Loucy (cell line): ENCODE measurements around the gene CIDEB.

ENCODE experiments used
- EZH2phosphoT487 ChIP-seq: fragments of 200-600 bp; IDR thresholded peaks from 2 replicates; pipeline ENCODE4 v1.6.1; 2018; ENCODE audit warnings: antibody characterized with exemption, mild to moderate bottlenecking, moderate library complexity, borderline replicate concordance
- TF ChIP-seq, protein P1 (sequence below): fragments of 200-600 bp; sonication (generic); conservative IDR thresholded peaks from 2 replicates; pipeline ENCODE4 v1.5.1; 2014; ENCODE audit warnings: mild to moderate bottlenecking, antibody characterized with exemption, low read length

DNA sequence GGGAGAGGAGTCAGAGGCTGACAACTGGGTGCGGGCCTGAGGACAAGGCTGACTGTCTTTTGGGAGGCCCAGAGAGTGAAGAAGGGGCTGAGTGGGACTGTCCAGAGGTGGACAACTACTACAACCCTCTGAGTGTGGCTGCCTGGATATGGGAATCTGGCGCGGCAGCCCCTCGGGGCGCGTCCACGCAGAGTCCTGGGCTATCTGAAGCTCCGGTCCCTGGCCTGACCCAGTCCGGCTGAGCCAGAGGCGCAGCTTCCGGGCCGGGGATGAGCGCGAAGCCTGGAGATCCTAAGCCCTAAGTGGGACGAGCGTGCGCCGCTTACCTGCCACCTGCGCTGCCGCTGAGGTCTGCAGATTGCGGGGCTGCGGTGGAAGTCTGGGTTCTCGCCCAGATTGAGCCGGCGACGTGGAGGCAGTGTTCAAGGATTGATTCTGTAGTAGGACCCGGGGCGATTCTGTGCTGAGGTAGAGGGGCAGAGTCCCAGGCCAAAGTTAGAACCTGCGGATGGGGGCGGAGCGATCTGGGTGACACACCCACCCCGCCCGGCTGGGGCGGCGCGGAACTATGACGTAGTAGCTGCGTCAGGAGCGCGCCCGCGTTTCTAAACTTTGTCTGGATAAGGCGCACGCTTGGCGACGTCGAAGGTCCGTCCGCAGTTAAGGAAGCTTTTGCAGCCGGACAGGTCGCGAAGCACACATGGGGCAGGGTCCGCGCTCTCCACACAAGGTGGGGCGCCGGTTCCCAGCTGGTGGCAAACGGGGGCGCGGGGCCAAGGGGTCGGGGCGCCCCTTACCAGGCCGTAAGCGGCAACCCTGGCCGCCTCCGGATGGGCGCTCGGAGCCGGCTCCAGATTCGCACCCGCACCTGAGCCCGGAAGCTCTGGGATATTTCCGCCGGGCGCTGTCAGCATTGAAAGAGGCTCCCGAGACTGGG, 8.3 kb downstream of the CIDEB start, which contains the start of the genes DHRS1 and NOP9:
- TF ChIP-seq, protein P1, sequence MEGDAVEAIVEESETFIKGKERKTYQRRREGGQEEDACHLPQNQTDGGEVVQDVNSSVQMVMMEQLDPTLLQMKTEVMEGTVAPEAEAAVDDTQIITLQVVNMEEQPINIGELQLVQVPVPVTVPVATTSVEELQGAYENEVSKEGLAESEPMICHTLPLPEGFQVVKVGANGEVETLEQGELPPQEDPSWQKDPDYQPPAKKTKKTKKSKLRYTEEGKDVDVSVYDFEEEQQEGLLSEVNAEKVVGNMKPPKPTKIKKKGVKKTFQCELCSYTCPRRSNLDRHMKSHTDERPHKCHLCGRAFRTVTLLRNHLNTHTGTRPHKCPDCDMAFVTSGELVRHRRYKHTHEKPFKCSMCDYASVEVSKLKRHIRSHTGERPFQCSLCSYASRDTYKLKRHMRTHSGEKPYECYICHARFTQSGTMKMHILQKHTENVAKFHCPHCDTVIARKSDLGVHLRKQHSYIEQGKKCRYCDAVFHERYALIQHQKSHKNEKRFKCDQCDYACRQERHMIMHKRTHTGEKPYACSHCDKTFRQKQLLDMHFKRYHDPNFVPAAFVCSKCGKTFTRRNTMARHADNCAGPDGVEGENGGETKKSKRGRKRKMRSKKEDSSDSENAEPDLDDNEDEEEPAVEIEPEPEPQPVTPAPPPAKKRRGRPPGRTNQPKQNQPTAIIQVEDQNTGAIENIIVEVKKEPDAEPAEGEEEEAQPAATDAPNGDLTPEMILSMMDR, result no peak
- no peak for TF ChIP-seq EZH2phosphoT487
